Measurements from ENCODE around the gene FHIP2A. TPM values are rescaled to one million over a fixed set of nuclear protein-coding genes. Genes with fewer than 3 reads are reported as not detected.

The FHIP2A gene
- total RNA-seq, 2 experiments from 2014 or later = 4.2 to 13.2 TPM

GRCh38 chr10:114859222-114859621, 37.6 kb downstream of the FHIP2A start:
- CTCF ChIA-PET (ENCODE audit: unreplicated experiment) = no interaction called here
- no TSS peak for BruUV-seq (replicated peaks)
- Histone ChIP-seq H2AFZ (ENCODE audit: low read length) (no peak overlapping the region), H3K79me2 (ENCODE audit: insufficient read depth, low read depth, low read length) (no peaks in the 10 kb centered on the region), H3K4me3 (ENCODE audit: low read depth, low read length, poor library complexity, severe bottlenecking) (no peak overlapping the region), H3K9me3 (ENCODE audit: low read length) (no peaks in the 10 kb centered on the region), H3K9me2 (ENCODE audit: insufficient read depth, low read length) (no peaks in the 10 kb centered on the region), H3K4me2 (ENCODE audit: low read length) (no peak overlapping the region), H3K36me3 (ENCODE audit: insufficient read depth, low read length) (peaks cover 42% of the 10 kb centered on the region; the same call in 1 of the 2 replicates), H4K20me1 (ENCODE audit: insufficient read depth, low read length) (no peaks in the 10 kb centered on the region), H3K4me1 (ENCODE audit: insufficient read depth, low read length, poor library complexity, severe bottlenecking) (no peaks in the 10 kb centered on the region), H3K27ac (ENCODE audit: low read depth, low read length, poor library complexity, severe bottlenecking) (no peak overlapping the region)
- intact Hi-C loops (cut with micrococcal nuclease; ENCODE audit: unreplicated experiment) = no loop called here
- TF ChIP-seq EZH2phosphoT487 (IDR thresholded peaks at IDR 0.05; ENCODE audit: borderline replicate concordance, low read depth, low read length) (no peak), CTCF (conservative IDR thresholded peaks at IDR 0.05; ENCODE audit: low read length) (no peak)
- POLR2A ChIA-PET = interaction anchor here (0.7 kb wide), 1 partner anchor 336 kb away, joined by 5 read pairs; no protein-coding TSS in a partner anchor
- DNase-seq (ENCODE audit: low spot score) = no peak

- Histone ChIP-seq H4K20me1 (ENCODE audit: insufficient read depth, low read length) (no peaks in the 10 kb centered on the region), H3K4me2 (ENCODE audit: low read length) (no peak overlapping the region), H2AFZ (ENCODE audit: low read length) (no peak overlapping the region), H3K4me3 (ENCODE audit: low read depth, low read length, poor library complexity, severe bottlenecking) (no peak overlapping the region), H3K4me1 (ENCODE audit: insufficient read depth, low read length, poor library complexity, severe bottlenecking) (no peaks in the 10 kb centered on the region), H3K9me2 (ENCODE audit: insufficient read depth, low read length) (no peaks in the 10 kb centered on the region), H3K36me3 (ENCODE audit: insufficient read depth, low read length) (peaks cover 19% of the 10 kb centered on the region; the same call in 1 of the 2 replicates), H3K79me2 (ENCODE audit: insufficient read depth, low read depth, low read length) (no peaks in the 10 kb centered on the region), H3K9me3 (ENCODE audit: low read length) (no peaks in the 10 kb centered on the region), H3K27ac (ENCODE audit: low read depth, low read length, poor library complexity, severe bottlenecking) (no peak overlapping the region)
- no peak for DNase-seq (ENCODE audit: low spot score)
- intact Hi-C loops (cut with micrococcal nuclease; ENCODE audit: unreplicated experiment) = no loop called here
- ChIA-PET POLR2A (interaction anchor here (0.7 to 1.0 kb wide), 2 partner anchors 10 to 471 kb away, joined by 3 read pairs; no protein-coding TSS in a partner anchor), CTCF (ENCODE audit: unreplicated experiment) (no interaction called here)
- BruUV-seq (replicated peaks) = no TSS peak
- no peak for TF ChIP-seq EZH2phosphoT487 (IDR thresholded peaks at IDR 0.05; ENCODE audit: borderline replicate concordance, low read depth, low read length)
- no peak for TF ChIP-seq CTCF (conservative IDR thresholded peaks at IDR 0.05; ENCODE audit: low read length)
Observed at GRCh38 chr10:114862456-114862855, 40.9 kb downstream of the FHIP2A start.

- CTCF ChIA-PET (ENCODE audit: unreplicated experiment) = no interaction called here
- intact Hi-C loops (cut with micrococcal nuclease; ENCODE audit: unreplicated experiment) = no loop called here
- POLR2A ChIA-PET = interaction anchor here (0.7 kb wide), 1 partner anchor 263 kb away, joined by 3 read pairs; no protein-coding TSS in a partner anchor
- Histone ChIP-seq H3K9me2 (ENCODE audit: insufficient read depth, low read length) (no peaks in the 10 kb centered on the region), H2AFZ (ENCODE audit: low read length) (no peak overlapping the region), H3K36me3 (ENCODE audit: insufficient read depth, low read length) (peaks cover 5% of the 10 kb centered on the region; the same call in 1 of the 2 replicates), H3K9me3 (ENCODE audit: low read length) (no peaks in the 10 kb centered on the region), H3K4me3 (ENCODE audit: low read depth, low read length, poor library complexity, severe bottlenecking) (no peak overlapping the region), H3K4me1 (ENCODE audit: insufficient read depth, low read length, poor library complexity, severe bottlenecking) (no peaks in the 10 kb centered on the region), H3K27ac (ENCODE audit: low read depth, low read length, poor library complexity, severe bottlenecking) (no peak overlapping the region), H3K79me2 (ENCODE audit: insufficient read depth, low read depth, low read length) (no peaks in the 10 kb centered on the region), H4K20me1 (ENCODE audit: insufficient read depth, low read length) (no peaks in the 10 kb centered on the region), H3K4me2 (ENCODE audit: low read length) (no peak overlapping the region)
- TF ChIP-seq CTCF (conservative IDR thresholded peaks at IDR 0.05; ENCODE audit: low read length) = no peak
- TF ChIP-seq EZH2phosphoT487 (IDR thresholded peaks at IDR 0.05; ENCODE audit: borderline replicate concordance, low read depth, low read length) = no peak
- no peak for DNase-seq (ENCODE audit: low spot score)
- BruUV-seq (replicated peaks) = no TSS peak
Observed at GRCh38 chr10:114867365-114867764, 45.8 kb downstream of the FHIP2A start.

All from OCI-LY7 (cell line).